ENCODE results near the gene POP7.

DNA sequence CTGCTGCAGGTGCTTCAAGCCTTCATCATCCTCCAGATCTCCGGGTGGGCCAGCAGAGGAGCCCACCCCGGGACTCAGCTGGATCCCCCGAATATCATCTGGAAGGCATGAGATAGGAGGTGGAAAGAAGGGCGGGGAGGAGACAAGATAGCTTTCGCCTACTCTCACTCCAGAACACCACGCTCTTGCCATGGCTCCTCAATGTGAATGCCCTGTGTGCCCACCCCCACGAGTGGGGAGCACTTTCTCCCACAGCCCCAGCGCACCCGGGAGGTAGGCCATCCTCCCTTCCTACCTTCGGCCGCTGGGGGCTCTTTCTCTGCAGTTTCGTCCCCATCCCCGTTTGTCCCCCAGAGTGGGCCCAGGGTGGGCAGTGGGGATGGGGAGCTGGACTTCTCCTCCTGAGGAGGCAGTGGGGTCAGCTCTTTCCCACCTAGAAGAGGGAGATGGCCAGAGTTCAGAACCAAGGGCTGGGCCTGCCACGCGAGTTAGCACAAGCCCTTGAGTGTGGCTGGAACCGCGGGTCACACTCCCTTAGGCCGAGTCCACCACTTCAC lies 20.8 kb upstream of the POP7 start:
- TF ChIP-seq, protein P1, sequence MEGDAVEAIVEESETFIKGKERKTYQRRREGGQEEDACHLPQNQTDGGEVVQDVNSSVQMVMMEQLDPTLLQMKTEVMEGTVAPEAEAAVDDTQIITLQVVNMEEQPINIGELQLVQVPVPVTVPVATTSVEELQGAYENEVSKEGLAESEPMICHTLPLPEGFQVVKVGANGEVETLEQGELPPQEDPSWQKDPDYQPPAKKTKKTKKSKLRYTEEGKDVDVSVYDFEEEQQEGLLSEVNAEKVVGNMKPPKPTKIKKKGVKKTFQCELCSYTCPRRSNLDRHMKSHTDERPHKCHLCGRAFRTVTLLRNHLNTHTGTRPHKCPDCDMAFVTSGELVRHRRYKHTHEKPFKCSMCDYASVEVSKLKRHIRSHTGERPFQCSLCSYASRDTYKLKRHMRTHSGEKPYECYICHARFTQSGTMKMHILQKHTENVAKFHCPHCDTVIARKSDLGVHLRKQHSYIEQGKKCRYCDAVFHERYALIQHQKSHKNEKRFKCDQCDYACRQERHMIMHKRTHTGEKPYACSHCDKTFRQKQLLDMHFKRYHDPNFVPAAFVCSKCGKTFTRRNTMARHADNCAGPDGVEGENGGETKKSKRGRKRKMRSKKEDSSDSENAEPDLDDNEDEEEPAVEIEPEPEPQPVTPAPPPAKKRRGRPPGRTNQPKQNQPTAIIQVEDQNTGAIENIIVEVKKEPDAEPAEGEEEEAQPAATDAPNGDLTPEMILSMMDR (IDR thresholded peaks at IDR 0.05 in 8 of 11, conservative IDR thresholded peaks at IDR 0.05 in 3 of 11) = no peak
- TF ChIP-seq POLR2A (IDR thresholded peaks at IDR 0.05) = no peak
- TF ChIP-seq POLR2AphosphoS5 (IDR thresholded peaks at IDR 0.05) = peak in 1 of 3 donors; percentile 3

Data from spleen (tissue), 7 donors.